ENCODE results near the gene NRSN2. TPM values are rescaled to one million over a fixed set of nuclear protein-coding genes. Genes with fewer than 3 reads are reported as not detected.
"Not testable (repeated sequence)": the region's sequence is repeated elsewhere in the genome, so short reads cannot be mapped to it uniquely, and the experiment has no call there.

The NRSN2 gene
- polyA plus RNA-seq, 4 donors = 0.67 to 15.4 (median 9.6) TPM

GRCh38 chr20:346033-346639 lies 775 bp upstream of the NRSN2 start:
- FAIRE-seq = no peak

GRCh38 chr20:347317-347639 lies 367 bp downstream of the NRSN2 start:
- Histone ChIP-seq H3K4me3 (ENCODE audit: low read depth in 1 of 3, low read length in 3 of 3) (peak overlapping the region; percentile 59 to 84 (median 76)), H3K27ac (ENCODE audit: low read depth in 1 of 3, low read length in 2 of 3) (peak overlapping the region in 2 of 3 donors; percentile 93 to 95), H3K4me1 (ENCODE audit: control insufficient read depth in 3 of 3, insufficient read depth in 2 of 3, low read depth in 1 of 3, low read length in 2 of 3) (peaks cover 0 to 5% (median 0%) of the 10 kb centered on the region in 3 donors), H3K9me3 (ENCODE audit: control insufficient read depth in 2 of 2, insufficient read depth in 1 of 2, low read depth in 1 of 2, low read length in 1 of 2) (peaks cover 0 to 1% of the 10 kb centered on the region in 2 donors), H3K36me3 (ENCODE audit: control insufficient read depth in 3 of 3, insufficient read depth in 2 of 3, low read depth in 1 of 3, low read length in 3 of 3) (no peaks in the 10 kb centered on the region), H3K27me3 (ENCODE audit: control insufficient read depth in 3 of 3, insufficient read depth in 3 of 3, low read length in 3 of 3) (no peaks in the 10 kb centered on the region)
- FAIRE-seq (no peak), DNase-seq (no peak)
- WGBS, 3 donors = 0 to 2% (median 1%) methylated on average over 10 to 19 of the region's 19 CpGs

More at GRCh38 chr20:346033-346639, 775 bp upstream of the NRSN2 start:
- peaks cover 0 to 3% (median 0%) of the 10 kb centered on the region in 3 donors for H3K36me3 ChIP-seq (ENCODE audit: control insufficient read depth in 3 of 3, insufficient read depth in 2 of 3, low read depth in 1 of 3, low read length in 3 of 3)
- peaks cover 0 to 5% (median 0%) of the 10 kb centered on the region in 3 donors for H3K4me1 ChIP-seq (ENCODE audit: control insufficient read depth in 3 of 3, insufficient read depth in 2 of 3, low read depth in 1 of 3, low read length in 2 of 3)
- H3K27ac ChIP-seq (ENCODE audit: low read depth in 1 of 3, low read length in 2 of 3) = peak overlapping the region in 2 of 3 donors; percentile 39 to 93
- DNase-seq = no peak
- peak overlapping the region in 1 of 3 donors; percentile 84 for H3K4me3 ChIP-seq (ENCODE audit: low read depth in 1 of 3, low read length in 3 of 3)
- WGBS, 3 donors = 69 to 88% (median 82%) methylated on average over 9 of the region's 9 CpGs
- H3K27me3 ChIP-seq (ENCODE audit: control insufficient read depth in 3 of 3, insufficient read depth in 3 of 3, low read length in 3 of 3) = no peaks in the 10 kb centered on the region
- peaks cover 0 to 10% of the 10 kb centered on the region in 2 donors for H3K9me3 ChIP-seq (ENCODE audit: control insufficient read depth in 2 of 2, insufficient read depth in 1 of 2, low read depth in 1 of 2, low read length in 1 of 2)

- WGBS, 3 donors = 1 to 2% (median 1%) methylated on average over 33 to 61 of the region's 61 CpGs
- no peaks in the 10 kb centered on the region for H3K9me3 ChIP-seq (ENCODE audit: control insufficient read depth in 2 of 2, insufficient read depth in 1 of 2, low read depth in 1 of 2, low read length in 1 of 2)
- peaks cover 0 to 5% (median 0%) of the 10 kb centered on the region in 3 donors for H3K4me1 ChIP-seq (ENCODE audit: control insufficient read depth in 3 of 3, insufficient read depth in 2 of 3, low read depth in 1 of 3, low read length in 2 of 3)
- H3K27me3 ChIP-seq (ENCODE audit: control insufficient read depth in 3 of 3, insufficient read depth in 3 of 3, low read length in 3 of 3) = no peaks in the 10 kb centered on the region
- H3K4me3 ChIP-seq (ENCODE audit: low read depth in 1 of 3, low read length in 3 of 3) = peak overlapping the region; percentile 59 to 84 (median 76)
- H3K27ac ChIP-seq (ENCODE audit: low read depth in 1 of 3, low read length in 2 of 3) = peak overlapping the region; percentile 27 to 95 (median 93)
- FAIRE-seq = no peak
- peak; percentile 62 to 93 for DNase-seq
- H3K36me3 ChIP-seq (ENCODE audit: control insufficient read depth in 3 of 3, insufficient read depth in 2 of 3, low read depth in 1 of 3, low read length in 3 of 3) = no peaks in the 10 kb centered on the region
These were observed 951 bp downstream of the NRSN2 start for GRCh38 chr20:347640-348484.

GRCh38 chr20:348972-349841 lies 2.3 kb downstream of the NRSN2 start:
- no peak overlapping the region for H3K27ac ChIP-seq (ENCODE audit: low read depth in 1 of 3, low read length in 2 of 3)

GRCh38 chr20:353166-353565 lies 6.3 kb downstream of the NRSN2 start:
- 86 to 92% (median 88%) methylated on average over 13 of the region's 13 CpGs for WGBS, 3 donors
- Histone ChIP-seq H3K27me3 (ENCODE audit: control insufficient read depth in 3 of 3, insufficient read depth in 3 of 3, low read length in 3 of 3) (no peaks in the 10 kb centered on the region), H3K27ac (ENCODE audit: low read depth in 1 of 3, low read length in 2 of 3) (no peak overlapping the region), H3K4me3 (ENCODE audit: low read depth in 1 of 3, low read length in 3 of 3) (no peak overlapping the region), H3K9me3 (ENCODE audit: control insufficient read depth in 2 of 2, insufficient read depth in 1 of 2, low read depth in 1 of 2, low read length in 1 of 2) (no peaks in the 10 kb centered on the region), H3K4me1 (ENCODE audit: control insufficient read depth in 3 of 3, insufficient read depth in 2 of 3, low read depth in 1 of 3, low read length in 2 of 3) (peaks cover 0 to 5% (median 0%) of the 10 kb centered on the region in 3 donors), H3K36me3 (ENCODE audit: control insufficient read depth in 3 of 3, insufficient read depth in 2 of 3, low read depth in 1 of 3, low read length in 3 of 3) (peaks cover 0 to 12% (median 0%) of the 10 kb centered on the region in 3 donors)
- no peak for DNase-seq
- FAIRE-seq = no peak

More at GRCh38 chr20:348972-349841, 2.3 kb downstream of the NRSN2 start:
- H3K4me3 ChIP-seq (ENCODE audit: low read depth in 1 of 3, low read length in 3 of 3) = no peak overlapping the region
- H3K9me3 ChIP-seq (ENCODE audit: control insufficient read depth in 2 of 2, insufficient read depth in 1 of 2, low read depth in 1 of 2, low read length in 1 of 2) = no peaks in the 10 kb centered on the region
- H3K36me3 ChIP-seq (ENCODE audit: control insufficient read depth in 3 of 3, insufficient read depth in 2 of 3, low read depth in 1 of 3, low read length in 3 of 3) = peaks cover 0 to 11% (median 0%) of the 10 kb centered on the region in 3 donors
- no peak for FAIRE-seq
- peaks cover 0 to 5% (median 0%) of the 10 kb centered on the region in 3 donors for H3K4me1 ChIP-seq (ENCODE audit: control insufficient read depth in 3 of 3, insufficient read depth in 2 of 3, low read depth in 1 of 3, low read length in 2 of 3)
- no peak for DNase-seq
- no peaks in the 10 kb centered on the region for H3K27me3 ChIP-seq (ENCODE audit: control insufficient read depth in 3 of 3, insufficient read depth in 3 of 3, low read length in 3 of 3)
- 90 to 94% (median 93%) methylated on average over 19 of the region's 19 CpGs for WGBS, 3 donors

GRCh38 chr20:354298-354977 lies 7.5 kb downstream of the NRSN2 start:
- FAIRE-seq (no peak), DNase-seq (peak; percentile 75 to 86)
- WGBS, 3 donors = 15 to 18% (median 17%) methylated on average over 14 of the region's 14 CpGs
- no peak overlapping the region for H3K27ac ChIP-seq (ENCODE audit: low read depth in 1 of 3, low read length in 2 of 3)
- H3K36me3 ChIP-seq (ENCODE audit: control insufficient read depth in 3 of 3, insufficient read depth in 2 of 3, low read depth in 1 of 3, low read length in 3 of 3) = peaks cover 0 to 12% (median 0%) of the 10 kb centered on the region in 3 donors
- H3K4me1 ChIP-seq (ENCODE audit: control insufficient read depth in 3 of 3, insufficient read depth in 2 of 3, low read depth in 1 of 3, low read length in 2 of 3) = no peaks in the 10 kb centered on the region
- H3K9me3 ChIP-seq (ENCODE audit: control insufficient read depth in 2 of 2, insufficient read depth in 1 of 2, low read depth in 1 of 2, low read length in 1 of 2) = no peaks in the 10 kb centered on the region
- no peak overlapping the region for H3K4me3 ChIP-seq (ENCODE audit: low read depth in 1 of 3, low read length in 3 of 3)
- H3K27me3 ChIP-seq (ENCODE audit: control insufficient read depth in 3 of 3, insufficient read depth in 3 of 3, low read length in 3 of 3) = no peaks in the 10 kb centered on the region

GRCh38 chr20:356154-356553 lies 9.2 kb downstream of the NRSN2 start:
- H3K4me1 ChIP-seq (ENCODE audit: control insufficient read depth in 3 of 3, insufficient read depth in 2 of 3, low read depth in 1 of 3, low read length in 2 of 3); H3K9me3 ChIP-seq (ENCODE audit: control insufficient read depth in 2 of 2, insufficient read depth in 1 of 2, low read depth in 1 of 2, low read length in 1 of 2); H3K27me3 ChIP-seq (ENCODE audit: control insufficient read depth in 3 of 3, insufficient read depth in 3 of 3, low read length in 3 of 3); FAIRE-seq; H3K4me3 ChIP-seq (ENCODE audit: low read depth in 1 of 3, low read length in 3 of 3); H3K27ac ChIP-seq (ENCODE audit: low read depth in 1 of 3, low read length in 2 of 3); DNase-seq: not testable (repeated sequence)
- peaks cover 0 to 12% (median 0%) of the 10 kb centered on the region in 3 donors for H3K36me3 ChIP-seq (ENCODE audit: control insufficient read depth in 3 of 3, insufficient read depth in 2 of 3, low read depth in 1 of 3, low read length in 3 of 3)
- 87 to 91% (median 91%) methylated on average over 2 of the region's 2 CpGs for WGBS, 3 donors
